DMS 273 treated with DMSO at 0.1 percent for 48 hours (cell line): ENCODE data around the gene MRGPRF.

Experiments
- DNase-seq: peaks from one replicate; lab custom pipeline; 2025; lab: John Stamatoyannopoulos, UW

The MRGPRF gene

GRCh38 chr11:69022260-69022659 lies 9.2 kb upstream of the MRGPRF start:
- DNase-seq = no peak

DNA sequence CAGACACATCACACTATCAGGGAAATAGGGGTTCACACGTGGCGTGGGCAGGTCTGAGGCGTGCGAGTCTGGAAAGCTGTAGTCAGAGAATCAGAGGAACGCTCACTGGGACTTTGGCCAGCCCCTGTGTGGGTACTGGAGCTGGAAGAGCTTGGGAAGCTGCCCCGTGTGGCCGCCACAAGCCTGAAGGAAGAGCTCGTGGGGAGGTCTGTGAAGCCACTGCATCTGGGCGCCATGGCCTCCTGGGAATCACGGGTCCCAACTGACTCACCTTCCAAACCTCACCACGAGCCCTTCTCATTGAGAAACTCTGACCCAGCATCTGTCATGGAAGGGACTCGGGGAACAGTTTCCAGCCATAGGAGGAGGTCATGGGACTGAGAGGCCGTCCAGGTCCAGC lies 5.9 kb upstream of the MRGPRF start:
- no peak for DNase-seq

- DNase-seq = no peak
Observed at GRCh38 chr11:69017951-69018350, 4.9 kb upstream of the MRGPRF start.

DNA sequence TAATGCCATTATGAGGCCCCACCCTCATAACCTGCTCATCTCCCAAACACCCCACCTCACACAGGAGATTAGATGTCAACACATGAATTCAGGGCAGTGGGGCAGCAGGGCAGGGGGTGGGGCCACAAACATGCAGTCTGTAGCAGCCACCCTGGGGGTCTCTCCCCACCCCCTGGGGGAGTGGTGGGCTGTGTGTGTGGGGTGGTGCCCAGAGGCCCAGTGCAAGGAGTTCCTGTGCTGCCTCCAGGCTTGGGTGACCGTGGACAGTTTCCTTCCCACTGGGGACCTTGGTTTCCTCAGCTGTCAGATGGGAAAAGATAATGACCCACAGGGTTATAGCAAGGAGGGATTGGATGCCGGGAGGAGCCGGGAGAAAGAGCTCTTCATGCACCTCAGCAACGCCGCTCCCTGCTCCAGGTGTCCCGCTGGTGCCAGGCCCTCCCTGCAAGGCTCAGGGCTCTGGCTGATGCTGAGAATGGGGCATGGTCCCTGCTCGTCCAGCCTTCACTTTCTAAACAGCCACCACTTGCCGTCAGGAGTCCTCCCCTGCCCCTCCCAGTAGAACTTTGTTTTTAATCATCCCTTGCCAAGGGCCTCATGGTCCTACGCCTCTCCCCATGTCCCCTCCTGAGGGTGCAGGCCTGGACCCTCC lies 2.0 kb upstream of the MRGPRF start:
- DNase-seq = no peak

- DNase-seq = no peak
Observed at GRCh38 chr11:69014084-69014851, 1.2 kb upstream of the MRGPRF start.

- DNase-seq = no peak
Observed at GRCh38 chr11:69012092-69013008, 696 bp downstream of the MRGPRF start.

- DNase-seq = no peak
Observed at GRCh38 chr11:69011624-69012091, 1.4 kb downstream of the MRGPRF start.

GRCh38 chr11:69010964-69011623 lies 2.0 kb downstream of the MRGPRF start:
- no peak for DNase-seq

- no peak for DNase-seq
Observed at GRCh38 chr11:69010361-69010891, 2.6 kb downstream of the MRGPRF start.

- no peak for DNase-seq
Observed at GRCh38 chr11:69009441-69010211, 3.4 kb downstream of the MRGPRF start.

- no peak for DNase-seq
Observed at GRCh38 chr11:69008737-69009440, 4.2 kb downstream of the MRGPRF start.

GRCh38 chr11:69007975-69008381 lies 5.1 kb downstream of the MRGPRF start:
- DNase-seq = no peak

DNA sequence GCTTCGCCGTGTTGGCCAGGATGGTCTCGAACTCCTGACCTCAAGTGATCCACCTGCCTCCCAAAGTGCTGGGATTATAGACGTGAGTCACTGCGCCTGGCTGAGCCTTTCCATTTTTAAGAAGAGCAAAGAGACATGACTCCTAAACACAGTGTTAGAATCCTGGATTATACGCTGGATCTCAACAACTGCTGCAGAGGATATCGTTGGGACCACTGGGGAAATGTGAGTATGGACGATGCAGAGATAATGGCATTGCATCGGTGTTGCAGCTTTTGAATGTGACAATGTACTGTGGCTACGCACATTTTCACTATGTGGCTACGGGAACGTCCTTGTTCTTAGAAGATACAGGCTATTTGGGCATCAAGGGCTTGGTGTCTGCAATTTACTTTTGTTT lies 6.2 kb downstream of the MRGPRF start:
- no peak for DNase-seq

- no peak for DNase-seq
Observed at GRCh38 chr11:69005631-69006368, 7.2 kb downstream of the MRGPRF start.

DNA sequence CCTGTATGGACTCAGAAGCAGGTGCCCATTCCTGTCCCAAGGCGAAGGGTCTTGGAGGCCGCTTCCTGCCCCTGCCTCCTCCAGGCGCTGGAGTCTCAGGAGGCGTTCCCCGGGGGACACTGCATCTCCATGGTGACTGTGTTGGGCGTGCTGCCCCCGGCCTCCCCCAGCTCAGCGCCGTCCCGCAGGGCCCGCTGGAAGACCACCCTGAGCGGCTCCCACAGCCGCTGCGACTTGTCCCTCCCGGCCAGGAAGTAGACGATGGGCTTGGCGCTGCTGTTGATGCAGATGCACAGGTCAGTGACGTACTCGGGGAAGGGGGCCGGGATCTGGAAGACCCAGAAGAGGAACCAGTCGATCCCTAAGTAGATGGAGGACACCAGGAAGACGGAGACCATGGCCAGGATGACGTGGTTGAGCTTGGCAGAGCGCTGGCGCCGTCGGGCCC lies 7.8 kb downstream of the MRGPRF start:
- no peak for DNase-seq

DNA sequence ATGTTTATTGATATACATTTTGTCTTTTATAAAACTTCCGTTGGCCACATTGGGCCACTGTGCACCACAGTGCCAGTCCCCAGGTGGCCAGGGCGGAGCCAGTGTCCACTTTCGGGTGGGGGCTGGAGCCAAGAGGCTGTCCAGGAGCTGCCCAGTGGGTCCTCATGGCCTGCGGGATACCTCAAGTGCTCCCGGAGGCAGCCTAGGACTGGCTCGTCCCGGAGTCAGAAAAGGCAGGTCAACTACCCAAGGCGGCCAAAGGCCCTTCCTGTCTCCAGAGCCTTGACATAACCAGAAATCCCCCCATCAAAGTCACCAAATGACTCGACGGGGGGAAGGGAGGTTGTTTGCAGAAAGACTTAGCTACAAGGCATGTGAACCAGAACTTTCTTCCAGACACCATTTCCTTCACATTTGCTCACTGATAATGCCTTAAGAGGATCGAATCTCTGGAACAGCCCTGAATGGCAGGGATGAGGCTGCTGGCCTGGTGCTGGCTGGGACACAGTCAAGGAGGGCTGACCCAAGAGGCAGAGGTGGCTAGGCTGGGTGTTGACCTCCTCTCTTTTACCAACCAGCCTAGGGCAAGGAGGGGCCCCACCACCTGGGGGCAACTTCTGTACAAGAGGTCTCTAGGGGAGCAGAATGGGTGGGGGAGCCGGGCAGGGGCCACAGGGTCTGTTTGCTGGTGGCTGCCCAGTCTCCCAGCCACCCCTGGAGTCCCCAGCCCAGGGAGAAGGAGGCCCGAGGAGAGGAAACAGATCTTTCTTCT lies 8.4 kb downstream of the MRGPRF start:
- DNase-seq = no peak

GRCh38 chr11:69003866-69004367 lies 9.1 kb downstream of the MRGPRF start:
- no peak for DNase-seq

DNA sequence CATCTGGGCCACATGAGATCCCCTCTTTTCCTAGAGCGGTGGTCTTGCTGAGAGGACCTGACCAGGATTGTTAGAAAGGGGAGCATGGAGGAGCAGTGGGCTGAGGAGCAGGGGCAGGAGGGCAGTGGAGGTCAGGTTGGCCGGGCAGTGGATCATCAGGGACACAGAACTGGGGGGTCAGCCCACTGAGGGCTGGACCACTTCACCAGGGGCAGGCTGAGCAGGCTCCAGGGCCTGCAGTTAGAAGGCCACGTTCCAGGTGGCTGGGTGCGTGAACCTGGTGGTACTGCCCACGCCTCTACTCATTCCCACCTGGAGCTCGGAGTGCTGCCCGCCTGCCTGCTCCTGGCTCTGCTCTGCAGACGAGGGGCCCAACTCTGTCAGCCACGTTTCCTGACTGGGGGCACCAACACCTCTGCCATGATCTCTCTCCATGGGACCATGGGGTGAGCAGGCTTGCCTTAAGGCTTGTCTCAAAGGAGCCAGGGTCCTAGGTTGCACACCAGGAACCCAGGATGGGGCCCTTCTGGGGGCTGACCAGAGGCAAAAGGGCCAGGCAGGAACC lies 9.7 kb downstream of the MRGPRF start:
- no peak for DNase-seq
